Mesenchymal stem cell (in vitro differentiated cells and primary cell): ENCODE data around the gene MINK1.

Experiments
- DNase-seq: peaks from one replicate; pipeline ENCODE4 v3.0.0-alpha.2; 2013
- H2AFZ ChIP-seq: one replicate; pipeline ENCODE4 v1.6.1; 2013; ENCODE audit warnings: low read depth, mild to moderate bottlenecking, control low read depth, inconsistent platforms, low read length, moderate library complexity
- H2AK5ac ChIP-seq: 2 replicates; pipeline ENCODE4 v1.6.1; 2013; ENCODE audit warnings: low read length, moderate library complexity, mild to moderate bottlenecking, inconsistent platforms; ENCODE audit not compliant: severe bottlenecking
- H2BK120ac ChIP-seq: one replicate; pipeline ENCODE4 v1.6.1; 2013; ENCODE audit warnings: low read depth, mild to moderate bottlenecking, inconsistent platforms, low read length, moderate library complexity
- H2BK12ac ChIP-seq, 2 experiments: one replicate each; pipeline ENCODE4 v1.6.1; 2013; ENCODE audit warnings: inconsistent platforms in 2 of 2, low read length in 2 of 2, mild to moderate bottlenecking in 2 of 2, moderate library complexity in 2 of 2, control low read depth in 1 of 2
- H2BK15ac ChIP-seq: one replicate; pipeline ENCODE4 v1.6.1; 2013; ENCODE audit warnings: mild to moderate bottlenecking, low read depth, inconsistent platforms; ENCODE audit not compliant: poor library complexity, severe bottlenecking
- H2BK5ac ChIP-seq: 2 replicates; pipeline ENCODE4 v1.6.1; 2013; ENCODE audit warnings: low read depth, mild to moderate bottlenecking, low read length, control low read depth, inconsistent platforms; ENCODE audit not compliant: poor library complexity, severe bottlenecking
- H3K14ac ChIP-seq, 2 experiments: one replicate each; pipeline ENCODE4 v1.6.1; 2013; ENCODE audit warnings: inconsistent platforms in 2 of 2, low read length in 2 of 2, control low read depth in 1 of 2, mild to moderate bottlenecking in 1 of 2, moderate library complexity in 1 of 2
- H3K18ac ChIP-seq, 2 experiments: one replicate each; pipeline ENCODE4 v1.6.1; 2013; ENCODE audit warnings: inconsistent platforms in 2 of 2, low read length in 2 of 2, control low read depth in 1 of 2, low read depth in 1 of 2, mild to moderate bottlenecking in 1 of 2
- H3K23ac ChIP-seq, 2 experiments: one replicate each; pipeline ENCODE4 v1.6.1; 2013; ENCODE audit warnings: inconsistent platforms in 2 of 2, low read length in 2 of 2, mild to moderate bottlenecking in 2 of 2, moderate library complexity in 2 of 2, control low read depth in 1 of 2
- H3K27ac ChIP-seq: 2 replicates; pipeline ENCODE4 v1.5.1; 2013; ENCODE audit warnings: mild to moderate bottlenecking, moderate library complexity, low read length, control low read depth, inconsistent platforms; ENCODE audit not compliant: poor library complexity, severe bottlenecking
- H3K27me3 ChIP-seq, 2 experiments: 2 replicates each; pipeline versions ENCODE4 v1.6.1 to v1.7.0; 2013; ENCODE audit warnings: low read length in 2 of 2, mild to moderate bottlenecking in 2 of 2, moderate library complexity in 2 of 2, control low read depth in 1 of 2, inconsistent platforms in 1 of 2; ENCODE audit not compliant: control insufficient read depth in 1 of 2, insufficient read depth in 1 of 2
- H3K36me3 ChIP-seq, 2 experiments: 2 replicates each; pipeline versions ENCODE4 v1.6.1 to v1.7.0; 2013; ENCODE audit warnings: low read length in 2 of 2, control low read depth in 1 of 2, inconsistent platforms in 1 of 2, low read depth in 1 of 2, mild to moderate bottlenecking in 1 of 2; ENCODE audit not compliant: insufficient read depth in 2 of 2, control insufficient read depth in 1 of 2
- H3K4ac ChIP-seq, 2 experiments: one replicate each; pipeline ENCODE4 v1.6.1; 2013; ENCODE audit warnings: inconsistent platforms in 2 of 2, low read length in 2 of 2, mild to moderate bottlenecking in 2 of 2, moderate library complexity in 2 of 2, control low read depth in 1 of 2, low read depth in 1 of 2
- H3K4me1 ChIP-seq: 2 replicates; pipeline ENCODE4 v1.6.1; 2013; ENCODE audit warnings: low read depth, low read length, control low read depth; ENCODE audit not compliant: control insufficient read depth, insufficient read depth
- H3K4me2 ChIP-seq: 2 replicates; pipeline ENCODE4 v1.6.1; 2013; ENCODE audit warnings: low read length, mild to moderate bottlenecking, inconsistent platforms; ENCODE audit not compliant: poor library complexity, severe bottlenecking
- H3K4me3 ChIP-seq, 2 experiments: 2 replicates each; pipeline versions ENCODE4 v1.5.1 to v1.7.0; 2013; ENCODE audit warnings: low read length in 2 of 2, mild to moderate bottlenecking in 2 of 2, control low read depth in 1 of 2, low read depth in 1 of 2; ENCODE audit not compliant: insufficient read depth in 1 of 2
- H3K79me1 ChIP-seq: replicated peaks from 2 replicates; pipeline ENCODE4 v1.6.1; 2013; ENCODE audit warnings: mild to moderate bottlenecking, control low read depth, low read length, inconsistent platforms; ENCODE audit not compliant: poor library complexity, severe bottlenecking
- H3K9ac ChIP-seq: 2 replicates; pipeline ENCODE4 v1.7.0; 2013; ENCODE audit warnings: mild to moderate bottlenecking, low read length, moderate library complexity
- H3K9me3 ChIP-seq: 2 replicates; pipeline ENCODE4 v1.7.0; 2013; ENCODE audit warnings: mild to moderate bottlenecking, low read length; ENCODE audit not compliant: control insufficient read depth
- H4K8ac ChIP-seq: one replicate; pipeline ENCODE4 v1.6.1; 2013; ENCODE audit warnings: inconsistent platforms, mild to moderate bottlenecking, low read length, moderate library complexity
- H4K91ac ChIP-seq: one replicate; pipeline ENCODE4 v1.6.1; 2013; ENCODE audit warnings: mild to moderate bottlenecking, low read length, inconsistent platforms
- WGBS: methylation state at CpG from one replicate; pipeline ENCODE4 v1.1.7; 2013; ENCODE audit warnings: mixed read lengths; 5-methylcytosine and 5-hydroxymethylcytosine counted together

The MINK1 gene

GRCh38 chr17:4933646-4934045 is 100.5 kb downstream of the MINK1 start:
- Histone ChIP-seq H3K9ac (peak overlapping the region; percentile 71), H3K36me3 (peaks cover 45 to 51% of the 10 kb centered on the region in 2 experiments), H4K91ac (no peak overlapping the region), H3K27me3 (no peaks in the 10 kb centered on the region), H3K79me1 (peaks cover 27% of the 10 kb centered on the region), H2BK120ac (peak overlapping the region; percentile 8), H3K14ac (no peak overlapping the region), H3K4me3 (peak overlapping the region in 1 of 2 experiments; percentile 59), H4K8ac (peak overlapping the region; percentile 94), H3K4ac (no peak overlapping the region), H3K9me3 (no peaks in the 10 kb centered on the region), H2BK15ac (no peak overlapping the region), H3K23ac (no peak overlapping the region), H3K27ac (no peak overlapping the region), H2BK5ac (no peak overlapping the region), H3K18ac (no peak overlapping the region), H3K4me1 (peaks cover 20% of the 10 kb centered on the region), H2BK12ac (no peak overlapping the region), H3K4me2 (no peak overlapping the region), H2AK5ac (peak overlapping the region; percentile 45), H2AFZ (no peak overlapping the region)
- WGBS, result 95% methylated on average over 15 of the region's 16 CpGs
- no peak for DNase-seq

DNA sequence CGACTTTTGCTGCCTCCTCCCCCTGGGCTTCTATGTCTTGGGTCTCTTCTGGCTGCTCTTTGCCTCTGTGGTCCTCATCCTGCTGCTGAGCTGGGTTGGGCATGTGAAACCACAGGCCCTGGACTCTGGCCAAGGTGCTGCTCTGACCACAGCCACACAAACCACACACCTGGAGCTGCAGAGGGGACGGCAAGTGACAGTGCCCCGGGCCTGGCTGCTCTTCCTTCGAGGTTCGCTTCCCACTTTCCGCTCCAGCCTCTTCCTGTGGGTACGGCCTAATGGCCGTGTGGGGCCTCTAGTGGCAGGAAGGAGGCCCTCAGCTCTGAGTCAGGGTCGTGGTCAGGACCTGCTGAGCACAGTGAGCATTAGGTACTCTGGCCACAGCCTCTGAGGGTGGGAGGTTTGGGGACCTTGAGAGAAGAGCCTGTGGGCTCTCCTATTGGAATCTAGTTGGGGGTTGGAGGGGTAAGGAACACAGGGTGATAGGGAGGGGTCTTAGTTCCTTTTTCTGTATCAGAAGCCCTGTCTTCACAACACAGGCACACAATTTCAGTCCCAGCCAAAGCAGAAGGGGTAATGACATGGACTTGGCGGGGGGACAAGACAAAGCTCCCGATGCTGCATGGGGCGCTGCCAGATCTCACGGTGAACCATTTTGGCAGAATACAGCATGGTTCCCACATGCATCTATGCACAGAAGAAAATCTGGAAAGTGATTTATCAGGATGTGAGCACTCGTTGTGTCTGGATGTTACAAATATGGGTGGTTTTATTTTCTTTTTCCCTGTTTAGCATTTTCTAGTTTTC is 101.2 kb downstream of the MINK1 start:
- H4K91ac ChIP-seq, result peak overlapping the region; percentile 81
- no peaks in the 10 kb centered on the region for H3K27me3 ChIP-seq
- DNase-seq, result peak; percentile 65
- H3K4me1 ChIP-seq, result peaks cover 25% of the 10 kb centered on the region
- peak overlapping the region in 1 of 2 experiments; percentile 13 for H3K4ac ChIP-seq
- peaks cover 31% of the 10 kb centered on the region for H3K79me1 ChIP-seq
- H3K18ac ChIP-seq, result peak overlapping the region in 1 of 2 experiments; percentile 37
- peak overlapping the region; percentile 60 for H2AFZ ChIP-seq
- H3K4me3 ChIP-seq, result peak overlapping the region in 1 of 2 experiments; percentile 59
- H2BK5ac ChIP-seq, result no peak overlapping the region
- H3K36me3 ChIP-seq, result peaks cover 42 to 50% of the 10 kb centered on the region in 2 experiments
- H3K27ac ChIP-seq, result peak overlapping the region; percentile 24
- H3K14ac ChIP-seq, result peak overlapping the region in 1 of 2 experiments; percentile 68
- H2BK12ac ChIP-seq, result no peak overlapping the region
- peak overlapping the region; percentile 45 for H2AK5ac ChIP-seq
- peak overlapping the region; percentile 71 for H3K9ac ChIP-seq
- no peaks in the 10 kb centered on the region for H3K9me3 ChIP-seq
- H4K8ac ChIP-seq, result peak overlapping the region; percentile 94
- no peak overlapping the region for H2BK15ac ChIP-seq
- 54% methylated on average over 13 of the region's 14 CpGs for WGBS
- H3K23ac ChIP-seq, result no peak overlapping the region
- peak overlapping the region; percentile 38 for H3K4me2 ChIP-seq
- H2BK120ac ChIP-seq, result no peak overlapping the region

GRCh38 chr17:4935650-4936049 is 102.5 kb downstream of the MINK1 start:
- H2AK5ac ChIP-seq, result no peak overlapping the region
- peaks cover 41 to 50% of the 10 kb centered on the region in 2 experiments for H3K36me3 ChIP-seq
- H3K79me1 ChIP-seq, result peaks cover 31% of the 10 kb centered on the region
- no peak overlapping the region for H3K4me3 ChIP-seq
- no peak overlapping the region for H3K23ac ChIP-seq
- no peak overlapping the region for H2BK12ac ChIP-seq
- no peak overlapping the region for H3K14ac ChIP-seq
- H3K9ac ChIP-seq, result no peak overlapping the region
- no peak overlapping the region for H2AFZ ChIP-seq
- no peak overlapping the region for H2BK120ac ChIP-seq
- H3K4me1 ChIP-seq, result peaks cover 25% of the 10 kb centered on the region
- peak overlapping the region; percentile 62 for H2BK15ac ChIP-seq
- no peak overlapping the region for H4K91ac ChIP-seq
- H3K27me3 ChIP-seq, result no peaks in the 10 kb centered on the region
- no peaks in the 10 kb centered on the region for H3K9me3 ChIP-seq
- H3K4ac ChIP-seq, result no peak overlapping the region
- no peak overlapping the region for H4K8ac ChIP-seq
- DNase-seq, result no peak
- no peak overlapping the region for H2BK5ac ChIP-seq
- no peak overlapping the region for H3K4me2 ChIP-seq
- H3K27ac ChIP-seq, result no peak overlapping the region
- H3K18ac ChIP-seq, result no peak overlapping the region

DNA sequence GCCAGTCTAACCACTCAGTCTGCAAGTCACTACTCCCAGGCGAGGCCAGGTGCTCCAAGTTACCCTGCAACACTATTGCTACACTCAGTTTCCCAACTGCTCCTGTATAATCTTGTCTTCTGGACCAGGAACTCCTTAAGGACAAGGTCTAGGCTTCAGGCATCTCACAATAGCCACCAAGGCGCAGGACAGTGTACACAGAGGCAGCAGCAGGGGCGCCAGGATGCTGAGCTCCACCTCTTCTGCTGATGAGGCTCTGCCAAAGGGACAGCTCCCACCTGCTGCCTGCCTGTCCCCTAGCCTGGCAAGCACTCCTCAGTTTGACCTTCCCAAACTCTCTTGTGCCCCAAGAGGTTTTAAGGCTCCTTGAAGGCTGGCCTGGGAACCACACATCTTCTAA is 103.3 kb downstream of the MINK1 start:
- over 99% methylated on average over 3 of the region's 3 CpGs for WGBS
- no peak overlapping the region for H2BK5ac ChIP-seq

More for the DNA sequence above, 103.3 kb downstream of the MINK1 start:
- Histone ChIP-seq H3K4me1 (peaks cover 28% of the 10 kb centered on the region), H4K8ac (no peak overlapping the region), H3K4ac (no peak overlapping the region), H2BK120ac (no peak overlapping the region), H2BK12ac (no peak overlapping the region), H3K36me3 (peaks cover 35 to 50% of the 10 kb centered on the region in 2 experiments), H3K23ac (no peak overlapping the region), H3K4me3 (no peak overlapping the region), H3K14ac (no peak overlapping the region), H3K9me3 (no peaks in the 10 kb centered on the region), H3K18ac (no peak overlapping the region), H2BK15ac (no peak overlapping the region), H2AFZ (no peak overlapping the region), H3K9ac (no peak overlapping the region), H3K27me3 (no peaks in the 10 kb centered on the region), H3K79me1 (peaks cover 31% of the 10 kb centered on the region), H2AK5ac (no peak overlapping the region), H3K27ac (no peak overlapping the region), H3K4me2 (no peak overlapping the region), H4K91ac (no peak overlapping the region)
- no peak for DNase-seq
